Measurements from ENCODE around the gene MEGF9. TPM values are rescaled to one million over a fixed set of nuclear protein-coding genes. Genes with fewer than 3 reads are reported as not detected.

Gene MEGF9
- total RNA-seq, 3 donors from 2014 or later = 22.0 to 30.3 (median 27.2) TPM

GRCh38 chr9:120681121-120681520 is 33.1 kb downstream of the MEGF9 start:
- H3K36me3 ChIP-seq = no peaks in the 10 kb centered on the region
- H3K4me3 ChIP-seq = no peak overlapping the region
- H3K4me1 ChIP-seq = no peaks in the 10 kb centered on the region
- intact Hi-C loops (cut with DNase I; ENCODE audit: low total_unique reads) = no loop called here
- no peaks in the 10 kb centered on the region for H3K9me3 ChIP-seq
- TF ChIP-seq POLR2A (IDR thresholded peaks at IDR 0.05) = no peak
- no peak for TF ChIP-seq POLR2AphosphoS5 (IDR thresholded peaks at IDR 0.05)
- DNase-seq (ENCODE audit: low spot score in 2 of 2) = no peak
- H3K27ac ChIP-seq = no peak overlapping the region
- no peaks in the 10 kb centered on the region for H3K27me3 ChIP-seq

- H3K4me1 ChIP-seq = no peaks in the 10 kb centered on the region
- no peaks in the 10 kb centered on the region for H3K36me3 ChIP-seq
- no peak overlapping the region for H3K4me3 ChIP-seq
- H3K27ac ChIP-seq = no peak overlapping the region
- H3K27me3 ChIP-seq = no peaks in the 10 kb centered on the region
- no peak for DNase-seq (ENCODE audit: low spot score in 2 of 2)
- no peaks in the 10 kb centered on the region for H3K9me3 ChIP-seq
- no peak for TF ChIP-seq POLR2A (IDR thresholded peaks at IDR 0.05)
- TF ChIP-seq POLR2AphosphoS5 (IDR thresholded peaks at IDR 0.05) = no peak
- TF ChIP-seq CTCF (IDR thresholded peaks at IDR 0.05) = no peak
- intact Hi-C loops (cut with DNase I; ENCODE audit: low total_unique reads) = no loop called here
These were observed 33.7 kb downstream of the MEGF9 start for GRCh38 chr9:120680579-120680978.

- H3K9me3 ChIP-seq = no peaks in the 10 kb centered on the region
- H3K27me3 ChIP-seq = no peaks in the 10 kb centered on the region
- no peak overlapping the region for H3K4me3 ChIP-seq
- DNase-seq (ENCODE audit: low spot score in 2 of 2) = no peak
- no peak overlapping the region for H3K27ac ChIP-seq
- no peaks in the 10 kb centered on the region for H3K36me3 ChIP-seq
- intact Hi-C loops (cut with DNase I; ENCODE audit: low total_unique reads) = no loop called here
- no peaks in the 10 kb centered on the region for H3K4me1 ChIP-seq
- no peak for TF ChIP-seq CTCF (IDR thresholded peaks at IDR 0.05)
- TF ChIP-seq POLR2A (IDR thresholded peaks at IDR 0.05) = no peak
- no peak for TF ChIP-seq POLR2AphosphoS5 (IDR thresholded peaks at IDR 0.05)
These were observed 34.1 kb downstream of the MEGF9 start for GRCh38 chr9:120680161-120680560.

- intact Hi-C loops (cut with DNase I; ENCODE audit: low total_unique reads) = no loop called here
- TF ChIP-seq POLR2A (IDR thresholded peaks at IDR 0.05) (no peak), CTCF (IDR thresholded peaks at IDR 0.05) (no peak), POLR2AphosphoS5 (IDR thresholded peaks at IDR 0.05) (no peak)
- no peak overlapping the region for H3K27ac ChIP-seq
- DNase-seq (ENCODE audit: low spot score in 2 of 2) = no peak
- no peaks in the 10 kb centered on the region for H3K9me3 ChIP-seq
- H3K27me3 ChIP-seq = no peaks in the 10 kb centered on the region
- H3K4me3 ChIP-seq = no peak overlapping the region
- no peaks in the 10 kb centered on the region for H3K4me1 ChIP-seq
- H3K36me3 ChIP-seq = no peaks in the 10 kb centered on the region
These were observed 36.3 kb downstream of the MEGF9 start for GRCh38 chr9:120677965-120678364.

GRCh38 chr9:120676767-120677402 is 37.4 kb downstream of the MEGF9 start:
- Histone ChIP-seq H3K27me3 (no peaks in the 10 kb centered on the region), H3K4me1 (no peaks in the 10 kb centered on the region), H3K9me3 (no peaks in the 10 kb centered on the region), H3K27ac (no peak overlapping the region), H3K4me3 (no peak overlapping the region), H3K36me3 (no peaks in the 10 kb centered on the region)
- TF ChIP-seq CTCF (IDR thresholded peaks at IDR 0.05) = no peak
- TF ChIP-seq POLR2AphosphoS5 (IDR thresholded peaks at IDR 0.05) = no peak
- TF ChIP-seq POLR2A (IDR thresholded peaks at IDR 0.05) = no peak
- DNase-seq (ENCODE audit: low spot score in 2 of 2) = no peak
- intact Hi-C loops (cut with DNase I; ENCODE audit: low total_unique reads) = no loop called here
